A673 (cell line): ENCODE data around the gene RNU7-1. TPM values are rescaled to one million over a fixed set of nuclear protein-coding genes. Genes with fewer than 3 reads are reported as not detected.

Experiments
- BruUV-seq: library from RNA; stranded (reverse); fragments of 400-500 nt; replicated peaks from 2 replicates; lab custom pipeline; 2021; lab: Mats Ljungman, UMichigan
- CTCF ChIA-PET: fragments of 300-600 bp; sonication (Branson Sonifier 250); formaldehyde crosslinking; loops from one replicate; lab custom pipeline; 2022; ENCODE audit warnings: antibody characterized with exemption; lab: Charles Lee
- POLR2A ChIA-PET: fragments of 300-600 bp; sonication (Branson Sonifier 250); formaldehyde crosslinking; loops from one replicate; lab custom pipeline; 2022; ENCODE audit warnings: antibody characterized with exemption; ENCODE audit not compliant: low non-redundant PET; lab: Charles Lee
- DNase-seq: peaks from one replicate; pipeline ENCODE4 v3.0.0-alpha.2; 2015; ENCODE audit warnings: low spot score
- H3K27ac ChIP-seq: fragments of 200-600 bp; sonication (generic); 2 replicates; pipeline ENCODE4 v1.5.1; 2016; ENCODE audit warnings: mixed run types, low read depth, mild to moderate bottlenecking, mixed read lengths, antibody characterized with exemption, low read length; ENCODE audit not compliant: poor library complexity, severe bottlenecking
- H3K27me3 ChIP-seq: fragments of 200-600 bp; sonication (generic); replicated peaks from 2 replicates; pipeline ENCODE4 v1.6.1; 2017; ENCODE audit warnings: mixed run types, low read depth, mild to moderate bottlenecking, mixed read lengths, antibody characterized with exemption, low read length; ENCODE audit not compliant: insufficient read depth, poor library complexity
- H3K36me3 ChIP-seq: fragments of 200-600 bp; sonication (generic); 2 replicates; pipeline ENCODE4 v1.6.1; 2016; ENCODE audit warnings: mixed run types, mild to moderate bottlenecking, mixed read lengths, antibody characterized with exemption, low read length; ENCODE audit not compliant: insufficient read depth, poor library complexity, severe bottlenecking
- H3K4me1 ChIP-seq: fragments of 200-600 bp; sonication (generic); 2 replicates; pipeline ENCODE4 v1.6.1; 2017; ENCODE audit warnings: mixed run types, mild to moderate bottlenecking, mixed read lengths, antibody characterized with exemption, low read length; ENCODE audit not compliant: insufficient read depth, poor library complexity, severe bottlenecking
- H3K4me3 ChIP-seq: fragments of 200-600 bp; sonication (generic); 2 replicates; pipeline ENCODE4 v1.5.1; 2016; ENCODE audit warnings: low read depth, mixed run types, mild to moderate bottlenecking, mixed read lengths, low read length; ENCODE audit not compliant: poor library complexity, severe bottlenecking
- H3K9me3 ChIP-seq: fragments of 200-600 bp; sonication (generic); 2 replicates; pipeline ENCODE4 v1.6.1; 2016; ENCODE audit warnings: mixed run types, low read depth, mild to moderate bottlenecking, mixed read lengths, antibody characterized with exemption, low read length; ENCODE audit not compliant: poor library complexity, severe bottlenecking
- CTCF ChIP-seq: fragments of 300-800, 200-600 bp; sonication (generic); conservative IDR thresholded peaks from 2 replicates; pipeline ENCODE4 v1.5.1; 2017; ENCODE audit warnings: low read depth, mild to moderate bottlenecking, antibody characterized with exemption, low read length, moderate library complexity, mixed read lengths
- EZH2 ChIP-seq: fragments of 200-600 bp; sonication (generic); IDR thresholded peaks from 2 replicates; pipeline ENCODE4 v1.6.1; 2017; ENCODE audit warnings: borderline replicate concordance, low read depth, mild to moderate bottlenecking, mixed read lengths, antibody characterized with exemption, low read length; ENCODE audit not compliant: poor library complexity, severe bottlenecking
- intact Hi-C: fragments of 100-400 bp; cut with micrococcal nuclease; formaldehyde crosslinking; loops from one replicate; pipeline ENCODE4 v1.10.0; 2022; ENCODE audit not compliant: unreplicated experiment
- total RNA-seq: library from RNA; stranded (reverse); gene quantifications from 2 replicates; pipeline ENCODE4 v1.2.3, GENCODE V29; 2021

The RNU7-1 gene
- total RNA-seq, 1 experiment from 2014 or later, result not detected

- peak; percentile 88 for DNase-seq
- no peaks in the 10 kb centered on the region for H3K9me3 ChIP-seq
- TSS peak; percentile 34 for BruUV-seq
- TF ChIP-seq CTCF, result no peak
- TF ChIP-seq EZH2, result no peak
- H3K27ac ChIP-seq, result peak overlapping the region; percentile 88
- ChIA-PET POLR2A (no interaction called here), CTCF (interaction anchor here (1.0 kb wide), 2 partner anchors 42 to 46 kb away, joined by 3 read pairs; partner anchors contain the start of gene SPSB2)
- H3K36me3 ChIP-seq, result peaks cover 39% of the 10 kb centered on the region
- H3K27me3 ChIP-seq, result no peaks in the 10 kb centered on the region
- H3K4me1 ChIP-seq, result peaks cover 13% of the 10 kb centered on the region
- intact Hi-C loops, result no loop called here
- H3K4me3 ChIP-seq, result peak overlapping the region; percentile 97
Measured at GRCh38 chr12:6914947-6915788, 28.4 kb upstream of the RNU7-1 start.

GRCh38 chr12:6915789-6916285, 27.8 kb upstream of the RNU7-1 start:
- Histone ChIP-seq H3K4me3 (peak overlapping the region; percentile 97), H3K36me3 (peaks cover 42% of the 10 kb centered on the region), H3K27me3 (no peaks in the 10 kb centered on the region), H3K9me3 (no peaks in the 10 kb centered on the region), H3K27ac (peak overlapping the region; percentile 39), H3K4me1 (peaks cover 13% of the 10 kb centered on the region)
- ChIA-PET POLR2A (no interaction called here), CTCF (no interaction called here)
- DNase-seq, result no peak
- intact Hi-C loops, result no loop called here
- BruUV-seq, result no TSS peak
- TF ChIP-seq CTCF (no peak), EZH2 (no peak)

- CTCF ChIA-PET, result interaction anchor here (0.6 to 1.1 kb wide), 2 partner anchors 9 to 161 kb away, joined by 3 read pairs; no protein-coding TSS in a partner anchor
- no peak overlapping the region for H3K4me3 ChIP-seq
- BruUV-seq, result no TSS peak
- TF ChIP-seq EZH2 (no peak), CTCF (no peak)
- peaks cover 13% of the 10 kb centered on the region for H3K4me1 ChIP-seq
- DNase-seq, result no peak
- intact Hi-C loops, result no loop called here
- H3K27me3 ChIP-seq, result no peaks in the 10 kb centered on the region
- POLR2A ChIA-PET, result no interaction called here
- peaks cover 50% of the 10 kb centered on the region for H3K36me3 ChIP-seq
- peak overlapping the region; percentile 30 for H3K27ac ChIP-seq
- H3K9me3 ChIP-seq, result no peaks in the 10 kb centered on the region
Measured at GRCh38 chr12:6916426-6917200, 27.0 kb upstream of the RNU7-1 start.
